GM18499 (cell line): ENCODE data around the gene REL.
A peak's percentile ranks its signal among the peaks of the same experiment; 100 is the strongest.
"Not testable (repeated sequence)": the region's sequence is repeated elsewhere in the genome, so short reads cannot be mapped to it uniquely, and the experiment has no call there.

Source experiments
- ATAC-seq: cut with Tn5 transposase; IDR thresholded peaks from one replicate; pipeline ENCODE4 v1.9.1; 2021; ENCODE audit warnings: moderate number of reproducible peaks; ENCODE audit not compliant: insufficient read depth, unreplicated experiment

Gene REL

DNA sequence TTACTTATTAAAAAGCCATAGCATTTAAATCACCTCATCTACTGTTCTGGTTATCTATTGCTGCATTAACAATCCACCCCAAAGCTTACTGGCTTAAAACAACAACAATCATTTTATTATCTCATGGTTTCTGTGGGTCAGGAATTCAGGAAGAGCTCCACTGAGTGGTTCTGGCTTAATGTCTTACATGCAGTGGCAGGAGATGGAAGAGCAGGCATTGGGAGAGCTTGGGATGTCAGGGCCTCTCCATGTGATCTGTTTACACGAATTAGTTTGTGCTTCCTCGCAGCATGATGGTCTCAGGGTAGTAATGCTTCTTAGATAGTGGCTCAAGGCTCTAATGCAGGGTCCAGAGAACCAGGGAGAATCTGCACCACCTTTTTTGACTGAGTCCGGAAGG is 14.4 kb upstream of the REL start:
- ATAC-seq: no peak

DNA sequence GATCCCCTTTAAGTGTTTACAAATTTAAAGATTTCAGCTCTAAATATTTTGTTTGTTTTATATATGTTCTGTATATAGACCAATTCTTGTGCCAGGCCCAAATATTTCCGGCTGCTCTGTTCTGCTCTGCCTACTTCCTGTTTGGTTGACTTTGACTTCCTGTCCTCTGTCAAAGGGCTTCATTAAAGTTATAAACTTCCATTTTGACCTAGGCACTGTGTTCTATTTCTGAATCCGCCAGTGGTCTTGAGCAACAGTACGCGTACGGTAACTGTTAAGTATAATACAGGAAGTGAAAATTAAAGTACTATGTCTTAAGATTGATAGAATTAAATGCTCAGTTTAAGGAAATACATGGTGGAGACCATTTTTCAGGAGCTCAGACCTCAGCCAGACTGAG is 13.5 kb upstream of the REL start:
- ATAC-seq: no peak

DNA sequence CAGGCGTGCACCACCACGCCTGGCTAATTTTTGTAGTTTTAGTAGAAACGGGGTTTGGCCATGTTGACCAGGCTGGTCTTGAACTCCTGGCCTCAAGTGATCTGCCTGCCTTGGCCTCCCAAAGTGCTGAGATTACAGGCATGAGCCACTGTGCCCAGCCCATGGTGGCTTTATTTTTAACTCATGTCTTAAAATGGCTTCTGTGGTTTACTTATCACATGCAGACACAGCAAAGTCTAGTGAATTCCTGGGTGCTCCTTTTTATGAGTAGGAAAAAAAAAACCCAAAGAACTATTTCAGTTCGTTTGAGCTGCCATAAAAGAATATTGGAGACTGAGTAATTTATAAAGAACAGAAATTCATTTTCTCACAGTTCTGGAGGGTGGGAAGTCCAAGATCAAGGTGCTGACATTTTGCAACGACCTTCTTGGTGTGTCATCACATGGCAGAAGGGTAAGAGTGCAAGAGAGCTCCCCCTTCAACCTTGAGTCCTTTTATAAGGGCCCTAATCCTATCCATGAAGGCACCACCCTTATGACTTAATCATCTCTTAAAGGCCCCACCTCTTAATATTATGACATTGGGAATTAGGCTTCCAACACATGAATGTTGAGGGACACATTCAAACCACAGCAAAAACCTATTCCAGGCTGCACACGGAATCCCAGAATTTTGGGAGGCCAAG is 12.6 kb upstream of the REL start:
- ATAC-seq: no peak

DNA sequence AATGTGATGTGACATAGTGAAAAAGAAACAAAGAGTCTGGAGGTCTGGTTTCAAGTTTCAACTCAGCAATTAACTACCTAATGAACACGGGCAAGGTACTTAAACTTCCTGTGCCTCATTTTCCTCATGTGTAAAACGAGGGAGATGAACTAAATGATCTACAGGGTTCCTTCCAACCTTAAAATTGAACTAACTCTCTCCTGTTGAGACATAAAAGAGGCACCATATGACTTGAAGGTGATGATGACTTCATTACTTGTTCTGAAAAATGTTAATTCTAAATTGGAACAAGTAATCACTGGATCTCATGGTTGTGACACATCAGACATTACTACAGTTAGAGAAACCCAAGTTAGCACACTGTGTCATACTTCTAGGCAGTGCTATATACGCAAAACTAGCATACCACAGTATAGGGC is 8.9 kb upstream of the REL start:
- no peak for ATAC-seq

DNA sequence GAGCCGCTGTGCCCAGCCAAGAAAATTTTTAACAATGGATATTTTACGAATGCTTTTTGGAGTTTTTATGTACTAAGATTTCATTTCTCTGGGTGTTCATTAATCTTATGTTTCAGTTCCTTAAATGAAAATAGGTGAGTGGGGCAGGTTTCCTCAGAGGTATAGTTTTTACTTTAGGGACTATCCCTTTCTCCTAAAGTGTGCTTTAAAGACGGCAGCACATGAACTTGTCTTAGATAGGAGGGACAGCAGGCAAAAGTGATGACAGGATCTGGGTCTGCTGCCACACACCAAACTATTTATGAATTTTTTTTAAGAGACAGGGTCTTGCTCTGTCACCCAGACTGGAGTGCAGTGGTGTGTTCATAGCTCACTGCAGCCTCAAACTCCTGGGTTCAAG is 8.0 kb upstream of the REL start:
- peak; percentile 85 for ATAC-seq

DNA sequence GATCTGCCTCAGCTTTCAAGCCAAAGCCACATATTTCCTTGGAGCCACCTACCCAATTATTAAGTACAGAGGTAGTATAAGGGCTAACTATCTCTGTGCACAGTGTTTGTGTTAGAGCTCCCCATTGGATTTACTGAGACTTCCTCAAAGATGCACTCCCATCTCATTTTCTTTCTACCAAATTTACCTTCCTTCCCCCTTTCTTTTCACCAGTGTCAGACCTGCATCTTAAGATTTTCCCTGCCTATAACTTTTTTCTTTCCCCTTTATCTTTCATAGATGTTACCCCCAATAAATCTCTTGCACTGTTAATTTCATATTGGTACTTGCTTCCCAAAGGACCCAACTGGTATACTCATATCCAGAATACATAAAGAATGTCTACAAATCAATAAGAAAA is 5.9 kb upstream of the REL start:
- no peak for ATAC-seq

DNA sequence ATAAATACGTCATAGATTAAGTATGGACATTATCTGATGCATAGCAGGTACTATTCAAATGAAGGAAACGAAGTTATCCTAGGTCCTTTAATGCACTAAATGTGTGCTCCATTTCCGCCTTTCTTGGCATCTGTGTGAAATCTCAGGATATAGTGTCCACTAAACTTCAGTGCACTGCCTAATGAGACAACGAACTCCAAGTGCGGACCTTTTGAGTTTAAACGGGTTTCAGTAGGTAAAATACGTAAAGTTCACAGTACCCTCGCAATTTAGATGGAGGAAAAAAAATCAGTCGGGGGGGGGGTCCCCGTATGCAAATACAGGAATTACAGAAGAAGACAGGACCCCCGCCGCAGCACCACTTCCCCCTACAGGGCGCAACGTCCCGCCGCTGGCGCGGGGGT is 729 bp upstream of the REL start:
- ATAC-seq: no peak

DNA sequence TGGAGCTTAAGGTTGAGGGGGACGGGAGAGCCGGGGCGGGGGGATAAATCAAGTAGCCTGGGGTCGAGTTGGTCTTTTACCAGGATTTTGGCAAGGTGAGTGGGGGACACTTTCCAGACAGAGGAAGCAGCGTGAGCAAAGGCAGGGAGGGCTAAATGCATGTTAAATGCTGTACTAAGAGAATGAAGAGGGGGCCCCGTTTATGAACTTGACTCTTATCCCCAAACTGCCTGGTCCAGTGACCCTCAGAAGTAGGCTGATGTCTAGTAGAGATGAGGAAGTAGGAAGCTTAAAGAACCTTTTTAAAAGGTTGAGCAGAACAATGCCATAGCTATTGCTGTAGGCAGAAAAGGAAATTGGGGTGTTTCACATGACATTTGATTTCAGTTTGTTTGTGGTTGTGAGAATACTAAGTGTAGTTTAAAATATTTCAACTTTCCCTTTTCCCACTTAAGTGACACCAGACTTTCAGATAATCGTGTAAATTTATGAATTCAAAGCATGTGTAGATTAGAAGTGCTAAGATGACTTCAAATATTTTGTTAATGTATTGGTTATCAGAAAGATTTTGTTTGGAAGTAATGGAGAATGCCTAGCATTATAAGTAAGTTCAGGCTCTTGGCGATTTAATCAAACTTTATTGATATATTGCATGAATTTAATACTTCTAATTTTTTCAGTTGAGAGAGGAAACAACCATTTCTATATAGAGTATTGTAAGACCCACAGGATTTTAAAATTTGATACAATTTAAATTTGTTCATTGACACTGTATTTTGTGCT is 1.8 kb downstream of the REL start:
- peak; percentile 37 for ATAC-seq

DNA sequence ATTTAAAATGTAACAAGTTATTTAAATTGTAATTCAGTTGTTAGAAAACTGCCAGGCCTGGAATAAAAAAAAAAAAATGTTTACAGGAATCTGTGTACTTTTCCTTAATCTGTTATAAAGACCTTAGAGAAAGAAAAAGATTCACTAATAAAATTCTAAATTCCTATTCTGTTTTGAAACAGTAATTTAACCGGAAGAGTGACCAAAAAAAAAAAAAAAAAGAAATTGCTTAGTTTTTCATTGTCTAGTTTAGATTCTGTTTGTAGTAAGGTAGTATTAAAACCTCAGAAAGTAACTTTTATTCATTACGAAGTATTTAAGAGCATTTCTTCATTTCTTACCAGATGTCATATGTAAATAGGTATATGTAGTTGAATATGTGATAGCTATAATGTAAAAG is 2.5 kb downstream of the REL start:
- no peak for ATAC-seq

DNA sequence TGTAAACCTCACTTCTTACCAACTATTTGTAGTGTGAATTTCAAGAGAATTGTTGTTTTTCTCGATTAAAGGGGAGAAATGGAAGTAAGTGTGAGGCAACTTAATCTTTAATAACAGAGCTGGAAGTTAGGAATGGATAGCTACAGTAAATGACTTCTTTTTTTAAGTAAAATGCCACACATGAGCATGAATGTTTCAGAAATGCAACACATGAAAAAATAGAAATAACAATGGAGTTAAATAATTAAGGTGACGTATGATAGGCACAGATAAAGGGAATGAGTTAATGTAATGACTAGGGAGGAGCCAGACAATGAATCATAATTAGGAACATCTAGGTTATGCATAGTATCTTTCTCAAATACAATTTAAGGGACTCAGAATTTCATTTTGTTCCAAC is 3.4 kb downstream of the REL start:
- ATAC-seq: no peak

DNA sequence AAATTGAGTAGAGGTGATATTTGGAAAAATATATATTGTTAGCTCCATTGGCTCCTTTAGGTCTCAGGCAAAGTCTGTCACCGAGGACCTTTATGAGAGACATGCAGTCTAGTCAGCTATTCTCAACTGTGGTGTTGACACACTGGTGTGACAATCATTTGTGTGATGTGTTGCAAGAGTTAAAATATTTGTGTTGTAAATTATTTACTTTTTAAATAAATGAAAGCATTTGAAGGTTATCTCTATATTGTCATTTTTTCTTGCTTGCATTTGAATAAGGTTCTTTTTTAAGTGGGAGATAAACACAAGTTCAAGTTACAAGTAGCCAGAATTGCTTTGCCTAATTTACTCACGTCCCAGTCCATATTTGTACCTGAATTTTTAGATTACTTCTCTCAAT is 4.3 kb downstream of the REL start:
- no peak for ATAC-seq

DNA sequence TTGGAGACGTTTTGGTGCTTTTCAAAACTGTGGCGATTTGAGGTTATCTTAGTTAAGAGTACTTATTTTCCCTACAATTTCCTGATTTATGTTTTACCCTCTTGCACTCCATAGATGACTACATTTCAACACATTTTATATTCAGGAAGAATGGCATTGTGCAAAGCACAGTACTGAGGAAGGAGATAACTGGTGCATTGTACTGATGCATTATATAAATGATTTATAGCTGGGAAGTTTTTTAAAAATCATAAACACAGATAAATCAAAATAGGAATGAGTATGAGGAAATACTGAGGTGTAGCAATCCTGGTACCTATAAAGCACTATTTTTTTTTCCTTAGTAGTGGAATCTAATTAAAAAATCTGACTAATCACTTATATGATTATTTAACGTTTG is 5.6 kb downstream of the REL start:
- no peak for ATAC-seq

DNA sequence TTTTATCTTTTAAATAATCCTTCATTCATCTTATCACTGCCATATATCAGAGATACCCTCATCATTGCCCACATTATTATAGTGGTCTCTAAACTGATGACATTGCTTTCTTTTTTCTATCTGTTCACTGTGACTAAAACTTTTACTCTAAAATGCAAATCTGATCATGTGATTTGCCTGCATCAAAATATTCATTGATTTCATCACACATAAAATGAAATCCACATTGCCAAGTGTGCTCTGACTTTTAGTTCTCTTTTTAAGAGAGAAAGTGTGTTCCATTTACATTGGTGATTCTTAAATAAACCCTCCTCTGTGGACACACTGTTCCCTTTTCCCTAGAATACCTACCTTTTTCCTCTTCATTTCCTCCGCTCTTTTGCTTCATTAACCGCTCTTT is 7.5 kb downstream of the REL start:
- no peak for ATAC-seq

DNA sequence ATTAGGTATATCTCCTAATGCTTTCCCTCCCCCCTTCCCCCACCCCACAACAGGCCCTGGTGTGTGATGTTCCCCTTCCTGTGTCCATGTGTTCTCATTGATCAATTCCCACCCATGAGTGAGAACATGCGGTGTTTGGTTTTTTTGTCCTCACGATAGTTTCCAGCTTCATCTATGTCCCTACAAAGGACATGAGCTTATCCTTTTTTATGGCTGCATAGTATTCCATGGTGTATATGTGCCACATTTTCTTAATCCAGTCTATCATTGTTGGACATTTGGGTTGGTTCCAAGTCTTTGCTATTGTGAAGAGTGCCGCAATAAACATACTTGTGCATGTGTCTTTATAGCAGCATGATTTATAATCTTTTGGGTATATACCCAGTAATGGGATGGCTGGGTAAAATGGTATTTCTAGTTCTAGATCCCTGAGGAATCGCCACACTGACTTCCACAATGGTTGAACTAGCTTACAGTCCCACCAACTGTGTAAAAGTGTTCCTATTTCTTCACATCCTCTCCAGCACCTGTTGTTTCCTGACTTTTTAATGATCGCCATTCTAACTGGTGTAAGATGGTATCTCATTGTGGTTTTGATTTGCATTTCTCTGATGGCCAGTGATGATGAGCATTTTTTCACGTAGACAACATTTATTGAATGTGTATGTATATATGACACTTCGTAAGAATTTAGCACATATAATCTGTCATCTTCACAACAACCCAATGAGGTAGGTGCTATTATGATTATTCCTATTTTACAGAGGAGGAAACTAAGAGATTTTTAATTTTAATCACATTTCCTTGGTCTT is 8.4 kb downstream of the REL start:
- ATAC-seq: not testable (repeated sequence)

DNA sequence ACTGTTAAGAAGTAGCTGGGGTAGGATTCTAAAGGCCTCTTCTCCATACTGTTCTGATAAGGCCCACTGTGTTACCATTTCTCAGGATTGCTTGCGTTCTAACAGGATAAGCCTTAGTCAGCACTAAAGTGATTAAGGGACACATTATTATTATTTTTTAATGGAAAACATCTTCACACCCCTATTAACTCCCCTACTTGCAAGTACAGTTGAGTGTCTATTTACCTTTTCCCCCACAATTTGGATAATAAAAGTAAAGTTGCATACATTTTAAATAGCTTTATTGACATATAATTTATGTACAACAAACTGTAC is 9.0 kb downstream of the REL start:
- no peak for ATAC-seq

DNA sequence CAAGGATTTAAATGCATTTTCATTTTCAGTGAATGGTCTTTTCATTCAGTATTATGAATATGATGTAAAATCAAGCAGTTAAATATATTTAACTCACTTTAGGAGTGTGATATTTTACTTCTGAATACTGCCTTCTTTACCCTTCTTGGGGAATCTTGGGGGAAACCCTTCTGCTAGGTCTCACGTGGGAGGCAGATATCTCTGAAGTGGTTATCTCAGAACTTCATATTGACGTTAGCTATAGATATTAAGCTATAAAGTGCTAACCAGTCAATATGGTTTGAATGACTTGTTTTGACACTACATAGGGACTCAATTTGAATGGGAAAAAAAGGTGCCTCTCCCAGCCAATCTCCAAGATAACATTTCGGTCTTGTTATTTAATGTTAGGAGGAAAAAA is 9.8 kb downstream of the REL start:
- no peak for ATAC-seq

DNA sequence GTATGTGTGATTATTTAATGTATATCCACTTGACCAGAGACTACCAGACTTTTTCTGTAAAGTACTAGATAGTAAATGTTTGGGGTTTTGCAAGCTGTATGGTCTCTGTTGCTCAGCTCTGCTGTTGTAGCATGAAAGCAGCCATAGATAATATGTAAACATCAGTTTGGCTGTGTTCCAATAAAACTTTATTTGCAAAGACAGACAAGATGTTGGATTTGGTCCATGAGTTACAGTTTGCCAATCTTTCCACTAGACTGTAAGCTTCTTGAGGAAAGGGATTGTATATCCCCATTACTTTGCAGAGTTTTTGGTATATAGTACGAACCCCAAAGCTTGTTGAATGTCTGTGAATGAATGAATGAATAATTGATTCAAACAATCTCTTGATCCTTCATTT is 17.2 kb downstream of the REL start:
- no peak for ATAC-seq

DNA sequence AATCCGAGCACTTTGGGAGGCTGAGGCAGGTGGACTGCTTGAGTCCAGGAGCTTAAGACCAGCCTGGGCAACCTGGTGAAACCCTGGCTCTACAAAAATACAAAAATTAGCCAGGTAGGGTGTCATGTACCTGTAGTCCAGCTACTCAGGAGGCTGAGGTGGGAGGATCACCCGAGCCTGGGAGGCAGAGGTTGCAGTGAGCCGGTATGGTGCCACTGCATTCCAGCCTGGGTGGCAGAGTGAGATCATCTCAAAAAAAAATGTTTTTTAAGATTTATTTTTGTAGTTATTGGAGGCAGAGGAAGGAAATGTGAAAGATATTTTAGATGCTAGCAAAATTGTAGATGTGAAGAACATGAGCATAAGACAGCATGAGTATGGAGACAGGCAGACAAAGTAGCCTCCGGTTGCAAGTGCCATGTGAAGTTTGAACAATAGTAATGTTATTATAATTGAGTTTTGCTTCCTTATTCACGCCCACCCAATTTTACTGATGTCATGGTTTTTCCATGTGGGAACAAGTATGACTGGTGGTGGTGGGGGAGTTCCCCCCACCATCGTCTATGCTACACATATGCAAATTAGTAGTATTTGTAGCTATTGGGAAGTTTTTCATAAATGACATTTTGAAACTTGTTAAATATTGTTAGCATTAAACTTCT is 18.0 kb downstream of the REL start:
- ATAC-seq: no peak

DNA sequence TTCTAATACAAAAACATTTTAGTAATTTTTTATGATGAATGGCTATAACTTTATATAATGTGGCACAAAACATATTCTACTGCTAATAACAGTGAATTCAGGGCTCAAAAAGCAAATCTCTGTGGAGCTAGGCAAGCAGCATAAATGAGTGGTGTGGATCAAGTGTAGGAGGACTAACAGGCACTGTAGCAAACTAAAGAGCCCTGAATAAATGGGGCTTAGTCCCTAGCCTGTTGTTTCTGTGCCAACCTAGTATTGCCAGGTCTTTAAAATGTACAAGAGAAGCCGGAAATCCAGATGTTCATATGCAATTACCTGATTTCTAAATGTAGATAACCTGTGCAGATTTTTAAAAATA is 18.5 kb downstream of the REL start:
- ATAC-seq: no peak

DNA sequence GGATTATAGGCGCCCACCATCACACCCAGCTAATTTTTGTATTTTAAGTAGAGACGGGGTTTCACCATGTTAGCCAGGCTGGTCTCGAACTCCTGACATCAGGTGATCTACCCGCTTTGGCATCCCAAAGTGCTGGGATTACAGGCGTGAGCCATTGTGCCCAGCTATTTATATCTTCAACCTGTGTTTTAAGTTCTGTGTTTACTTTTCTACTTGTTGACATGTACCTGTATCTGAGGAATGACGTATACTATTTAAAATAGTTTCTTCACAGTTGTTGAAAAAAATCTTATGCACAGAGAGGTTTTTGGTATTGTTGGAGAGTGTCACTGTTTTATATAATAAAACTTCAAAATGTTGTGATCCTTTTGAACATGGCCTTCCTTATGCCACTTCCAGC is 19.9 kb downstream of the REL start:
- not testable (repeated sequence) for ATAC-seq

DNA sequence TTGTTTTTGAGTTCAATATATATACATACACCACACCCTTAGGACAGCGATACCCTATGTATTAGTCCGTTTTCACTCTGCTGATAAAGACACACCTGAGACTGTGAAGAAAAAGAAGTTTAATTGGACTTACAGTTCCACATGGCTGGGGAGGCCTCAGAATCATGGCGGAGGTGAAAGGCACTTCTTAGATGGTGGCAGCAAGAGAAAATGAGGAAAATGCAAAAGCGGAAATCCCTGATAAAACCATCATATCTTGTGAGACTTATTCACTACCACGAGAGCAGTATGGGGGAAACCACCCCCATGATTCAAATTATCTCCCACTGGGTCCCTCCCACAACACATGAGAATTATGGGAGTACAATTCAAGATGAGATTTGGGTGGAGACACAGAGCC is 24.5 kb downstream of the REL start:
- not testable (repeated sequence) for ATAC-seq
